Erythroblast (primary cell): ENCODE data around the gene NID2.

Experiments used
- DNase-seq, 2 experiments: peaks; one replicate each; lab custom pipeline; 2025; lab: John Stamatoyannopoulos, UW
- GATA1 ChIP-seq: IDR thresholded peaks from 2 replicates; pipeline ENCODE4 v1.6.1; 2011; ENCODE audit warnings: low read depth, mild to moderate bottlenecking, control low read depth, low read length, moderate library complexity
- POLR2A ChIP-seq: IDR thresholded peaks from 2 replicates; pipeline ENCODE4 v1.6.1; 2011; ENCODE audit warnings: mild to moderate bottlenecking, low read length

NID2 gene

DNA sequence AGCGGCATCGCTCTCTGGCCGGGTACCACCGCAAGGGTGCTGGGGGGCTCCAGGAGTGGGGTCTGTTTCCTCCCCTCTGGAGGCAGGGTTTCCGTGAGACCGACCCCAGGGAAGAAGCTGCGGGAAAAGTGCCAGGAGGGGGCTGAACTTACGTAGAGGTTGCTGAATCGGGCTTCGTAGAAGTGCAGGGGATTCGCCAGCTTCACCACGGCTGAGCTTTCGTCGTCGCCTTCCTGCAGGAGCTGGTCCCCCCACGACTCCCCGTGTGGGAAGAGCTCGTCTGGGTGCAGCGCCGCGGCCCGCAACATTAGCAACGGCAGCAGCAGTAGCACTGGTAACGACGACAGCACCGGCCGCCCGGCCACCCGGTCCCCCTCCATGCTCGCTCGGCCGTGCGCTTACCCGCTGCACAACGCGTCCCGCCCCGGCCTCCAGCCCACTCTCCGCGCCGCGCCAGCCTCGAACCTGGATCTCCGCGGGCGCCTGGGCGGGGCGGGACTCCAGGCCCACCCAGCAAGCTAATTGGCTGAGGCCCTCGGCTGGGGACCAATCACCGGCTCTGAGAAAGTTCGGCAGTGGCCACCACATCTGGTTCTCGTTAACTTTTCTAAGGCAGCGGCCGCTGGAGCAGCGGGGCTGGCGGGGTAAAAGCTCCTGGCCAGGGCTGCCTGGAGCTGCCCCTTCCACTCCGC, at the start of gene NID2:
Gene NID2 (minus strand): TSS at position 445 of the 692 bp plus-strand sequence. CDS start 65 bp downstream, at position 380.
- no peak for TF ChIP-seq POLR2A
- no peak for TF ChIP-seq GATA1
- peak; percentile 71 to 74 for DNase-seq

- DNase-seq = no peak
- TF ChIP-seq POLR2A (no peak), GATA1 (no peak)
These were observed 48.4 kb upstream of the NID2 start for GRCh38 chr14:52117111-52117832.

DNA sequence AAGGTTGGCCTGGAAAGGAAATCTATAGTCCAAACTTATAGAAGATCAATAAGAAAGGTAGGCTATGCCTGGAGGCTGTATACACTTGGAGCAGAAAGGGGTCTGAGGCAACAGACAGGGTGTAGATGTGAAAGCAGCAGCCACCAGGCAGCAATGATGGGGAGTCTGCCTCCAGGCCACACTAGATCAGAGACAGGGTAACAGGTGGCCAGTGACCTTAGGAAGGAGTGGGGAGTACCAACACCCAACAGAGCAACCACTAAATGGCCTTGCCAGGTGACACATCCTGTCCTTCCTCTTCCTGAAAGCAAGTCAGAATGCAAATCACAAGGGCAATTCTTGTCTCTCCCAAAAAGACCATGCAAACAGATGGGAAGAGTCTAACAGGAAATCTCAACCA, 46.4 kb upstream of the NID2 start:
- no peak for DNase-seq
- TF ChIP-seq GATA1 = no peak

GRCh38 chr14:52112336-52113018, 43.6 kb upstream of the NID2 start:
- DNase-seq = no peak
- no peak for TF ChIP-seq POLR2A
- no peak for TF ChIP-seq GATA1

- TF ChIP-seq GATA1 = no peak
- TF ChIP-seq POLR2A = no peak
- DNase-seq = no peak
These were observed 42.7 kb upstream of the NID2 start for GRCh38 chr14:52111583-52111982.

- no peak for DNase-seq
- no peak for TF ChIP-seq GATA1
These were observed 41.7 kb upstream of the NID2 start for GRCh38 chr14:52110441-52111086.

GRCh38 chr14:52108823-52109222, 40.0 kb upstream of the NID2 start:
- DNase-seq = no peak
- TF ChIP-seq POLR2A = no peak
- no peak for TF ChIP-seq GATA1

DNA sequence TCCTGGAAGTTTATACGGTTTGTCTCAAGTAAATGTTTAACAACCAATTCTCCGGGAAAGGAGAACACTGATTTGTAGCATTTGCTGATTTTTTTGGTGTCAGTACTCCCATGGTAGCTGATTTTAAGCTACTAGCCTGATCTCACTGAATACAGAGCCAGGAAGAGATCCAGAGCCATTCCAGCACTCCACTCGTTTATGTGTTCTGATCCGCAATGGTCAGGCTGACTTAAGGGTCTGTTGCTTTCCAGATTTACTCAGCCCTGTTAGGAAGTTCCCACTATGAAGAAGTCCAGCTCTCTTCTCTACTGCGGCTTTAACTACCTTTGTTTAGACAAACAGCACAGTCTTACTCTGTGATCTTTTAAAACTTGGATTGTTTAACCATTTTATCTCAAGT, 38.0 kb upstream of the NID2 start:
- TF ChIP-seq GATA1 (no peak), POLR2A (no peak)
- no peak for DNase-seq

DNA sequence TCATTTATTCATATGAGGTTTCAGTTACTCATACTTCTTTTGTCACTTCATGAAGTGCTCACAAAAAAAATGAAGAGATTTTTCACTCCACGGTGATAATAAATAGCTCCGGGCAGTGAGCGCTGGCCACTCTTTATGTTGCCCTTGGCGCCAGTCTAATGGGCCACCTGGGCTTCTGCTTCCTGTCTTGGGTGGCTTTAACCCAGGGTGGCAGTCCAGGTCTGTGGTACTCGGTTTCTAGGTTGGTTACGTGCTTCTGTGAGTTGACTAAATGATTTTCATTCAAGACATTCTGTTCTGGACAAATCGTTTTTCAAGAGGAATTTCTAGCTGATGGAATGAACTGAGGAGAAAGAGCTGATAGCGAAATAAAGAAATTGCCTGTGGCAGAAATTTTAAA, 34.6 kb upstream of the NID2 start:
- TF ChIP-seq GATA1 (no peak), POLR2A (no peak)
- DNase-seq = no peak

GRCh38 chr14:52095794-52096193, 26.9 kb upstream of the NID2 start:
- TF ChIP-seq POLR2A = no peak
- no peak for TF ChIP-seq GATA1

DNA sequence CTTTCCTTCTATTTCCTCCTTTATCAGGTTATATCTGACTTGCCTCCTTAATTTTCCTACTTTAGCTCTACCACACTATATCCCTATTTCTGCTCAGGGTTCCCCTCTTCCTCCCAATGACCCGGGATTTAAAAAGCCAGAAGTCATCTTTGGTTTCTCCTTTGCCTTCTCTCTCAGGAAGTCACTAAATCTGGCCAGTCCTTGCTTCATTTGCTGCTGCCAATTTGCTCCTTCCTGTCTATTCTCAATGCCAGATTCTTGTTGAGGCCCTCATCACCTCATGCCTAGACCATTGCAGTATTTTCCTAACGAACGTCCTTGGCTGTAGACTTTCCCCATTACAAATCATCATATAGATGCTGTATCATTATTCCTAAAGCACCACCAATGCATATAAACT, 26.5 kb upstream of the NID2 start:
- TF ChIP-seq GATA1 = no peak
- no peak for TF ChIP-seq POLR2A
- no peak for DNase-seq

More at GRCh38 chr14:52095794-52096193, 26.9 kb upstream of the NID2 start:
- DNase-seq = no peak

DNA sequence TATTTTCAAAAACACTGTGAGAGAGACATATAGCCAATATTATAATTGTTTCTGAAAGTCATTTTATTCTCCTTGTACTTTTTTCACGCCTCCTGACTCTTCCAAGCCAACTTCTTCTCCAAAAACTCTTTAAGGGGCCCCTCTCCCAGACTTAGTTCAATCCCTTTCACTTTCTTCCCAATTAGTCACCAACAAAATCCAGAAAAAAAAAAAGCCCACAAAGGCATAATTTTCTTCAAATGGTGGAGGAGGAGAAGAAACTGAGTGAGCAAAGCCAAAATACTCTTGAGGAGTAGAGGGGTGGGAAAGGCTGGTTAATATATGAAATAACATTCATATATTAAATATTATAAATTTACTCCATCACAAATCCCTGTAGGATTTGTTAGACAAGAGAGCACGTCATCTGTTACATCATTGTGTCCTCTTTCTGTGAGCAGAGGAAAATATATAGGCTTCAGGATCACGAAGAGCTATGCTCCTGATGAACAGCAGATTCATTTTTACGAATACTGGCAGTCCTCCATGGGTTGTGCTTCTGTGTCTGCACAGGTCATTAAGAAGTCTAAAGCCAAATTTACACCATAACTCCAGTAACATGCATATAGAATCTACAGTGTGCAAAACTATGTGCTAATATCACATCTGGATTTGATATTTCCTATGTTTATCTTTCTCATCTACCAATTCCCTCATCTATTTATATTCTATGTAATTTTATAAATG, 25.9 kb upstream of the NID2 start:
- no peak for DNase-seq
- TF ChIP-seq POLR2A = no peak
- no peak for TF ChIP-seq GATA1

GRCh38 chr14:52091928-52092327, 23.1 kb upstream of the NID2 start:
- TF ChIP-seq POLR2A (no peak), GATA1 (no peak)
- DNase-seq = no peak

- no peak for DNase-seq
- TF ChIP-seq POLR2A (no peak), GATA1 (no peak)
These were observed 22.1 kb upstream of the NID2 start for GRCh38 chr14:52090936-52091335.
